ENCODE results near the gene MUC5AC. TPM values are rescaled to one million over a fixed set of nuclear protein-coding genes. Genes with fewer than 3 reads are reported as not detected.
"Not testable (repeated sequence)": the region's sequence is repeated elsewhere in the genome, so short reads cannot be mapped to it uniquely, and the experiment has no call there.

The MUC5AC gene
- total and polyA plus RNA-seq, 4 donors = not detected

- TF ChIP-seq ZBTB33 (IDR thresholded peaks at IDR 0.05) (no peak), NR2F2 (IDR thresholded peaks at IDR 0.05) (no peak), HNF4A (conservative IDR thresholded peaks at IDR 0.05) (no peak), HNF4G (IDR thresholded peaks at IDR 0.05) (no peak), RAD21 (IDR thresholded peaks at IDR 0.05) (no peak), RXRA (IDR thresholded peaks at IDR 0.05) (no peak), MAX (IDR thresholded peaks at IDR 0.05) (no peak), REST (IDR thresholded peaks at IDR 0.05) (no peak), ATF3 (IDR thresholded peaks at IDR 0.05) (no peak), FOXA1 (IDR thresholded peaks at IDR 0.05) (no peak), JUND (IDR thresholded peaks at IDR 0.05) (no peak), YY1 (IDR thresholded peaks at IDR 0.05) (no peak), GABPA (IDR thresholded peaks at IDR 0.05 in 1 of 2, conservative IDR thresholded peaks at IDR 0.05 in 1 of 2) (no peak), EGR1 (IDR thresholded peaks at IDR 0.05; ENCODE audit: low read depth in 2 of 2) (no peak), SP1 (IDR thresholded peaks at IDR 0.05) (no peak), FOXA2 (IDR thresholded peaks at IDR 0.05) (no peak), CTCF (IDR thresholded peaks at IDR 0.05; ENCODE audit: low read depth, low read length, missing input control) (no peak)
- no peak overlapping the region for H3K4me3 ChIP-seq (ENCODE audit: low read depth in 1 of 3, low read length in 3 of 3)
- H3K36me3 ChIP-seq (ENCODE audit: control insufficient read depth in 4 of 4, insufficient read depth in 3 of 4, low read depth in 1 of 4, low read length in 3 of 4) = no peaks in the 10 kb centered on the region
- no peak overlapping the region for H3K27ac ChIP-seq (ENCODE audit: low read depth in 1 of 2, low read length in 2 of 2)
- no peak for DNase-seq (ENCODE audit: low spot score)
- 83% methylated on average over 41 of the region's 41 CpGs for WGBS
- H3K9me3 ChIP-seq (ENCODE audit: control insufficient read depth in 4 of 4, low read length in 3 of 4) = peaks cover 0 to 2% (median 0%) of the 10 kb centered on the region in 4 donors
- no peak overlapping the region for H3K9ac ChIP-seq (ENCODE audit: low read depth in 1 of 2, low read length in 2 of 2)
- H3K4me1 ChIP-seq (ENCODE audit: control insufficient read depth in 4 of 4, insufficient read depth in 4 of 4, low read length in 3 of 4) = no peaks in the 10 kb centered on the region
- H3K27me3 ChIP-seq (ENCODE audit: control insufficient read depth in 4 of 4, insufficient read depth in 4 of 4, low read length in 3 of 4) = peaks cover 0 to 2% (median 0%) of the 10 kb centered on the region in 4 donors
These were observed 24.2 kb downstream of the MUC5AC start for GRCh38 chr11:1181853-1182535.

GRCh38 chr11:1184139-1184538, 26.4 kb downstream of the MUC5AC start:
- WGBS = 91% methylated on average over 19 of the region's 22 CpGs
- not testable (repeated sequence) for H3K4me3 ChIP-seq (ENCODE audit: low read depth in 1 of 3, low read length in 3 of 3); DNase-seq (ENCODE audit: low spot score); H3K27me3 ChIP-seq (ENCODE audit: control insufficient read depth in 4 of 4, insufficient read depth in 4 of 4, low read length in 3 of 4); H3K4me1 ChIP-seq (ENCODE audit: control insufficient read depth in 4 of 4, insufficient read depth in 4 of 4, low read length in 3 of 4); H3K9ac ChIP-seq (ENCODE audit: low read depth in 1 of 2, low read length in 2 of 2); H3K27ac ChIP-seq (ENCODE audit: low read depth in 1 of 2, low read length in 2 of 2); H3K9me3 ChIP-seq (ENCODE audit: control insufficient read depth in 4 of 4, low read length in 3 of 4); H3K36me3 ChIP-seq (ENCODE audit: control insufficient read depth in 4 of 4, insufficient read depth in 3 of 4, low read depth in 1 of 4, low read length in 3 of 4)

- H3K4me3 ChIP-seq (ENCODE audit: low read depth in 1 of 3, low read length in 3 of 3); DNase-seq (ENCODE audit: low spot score); H3K27me3 ChIP-seq (ENCODE audit: control insufficient read depth in 4 of 4, insufficient read depth in 4 of 4, low read length in 3 of 4); H3K27ac ChIP-seq (ENCODE audit: low read depth in 1 of 2, low read length in 2 of 2); H3K4me1 ChIP-seq (ENCODE audit: control insufficient read depth in 4 of 4, insufficient read depth in 4 of 4, low read length in 3 of 4); H3K9ac ChIP-seq (ENCODE audit: low read depth in 1 of 2, low read length in 2 of 2); H3K36me3 ChIP-seq (ENCODE audit: control insufficient read depth in 4 of 4, insufficient read depth in 3 of 4, low read depth in 1 of 4, low read length in 3 of 4); H3K9me3 ChIP-seq (ENCODE audit: control insufficient read depth in 4 of 4, low read length in 3 of 4): not testable (repeated sequence)
- WGBS = 79% methylated on average over 15 of the region's 15 CpGs
These were observed 30.8 kb downstream of the MUC5AC start for GRCh38 chr11:1188451-1189130.

GRCh38 chr11:1189816-1190215, 32.1 kb downstream of the MUC5AC start:
- not testable (repeated sequence) for DNase-seq (ENCODE audit: low spot score); H3K36me3 ChIP-seq (ENCODE audit: control insufficient read depth in 4 of 4, insufficient read depth in 3 of 4, low read depth in 1 of 4, low read length in 3 of 4); H3K9me3 ChIP-seq (ENCODE audit: control insufficient read depth in 4 of 4, low read length in 3 of 4); H3K4me3 ChIP-seq (ENCODE audit: low read depth in 1 of 3, low read length in 3 of 3); H3K27ac ChIP-seq (ENCODE audit: low read depth in 1 of 2, low read length in 2 of 2); H3K27me3 ChIP-seq (ENCODE audit: control insufficient read depth in 4 of 4, insufficient read depth in 4 of 4, low read length in 3 of 4); H3K4me1 ChIP-seq (ENCODE audit: control insufficient read depth in 4 of 4, insufficient read depth in 4 of 4, low read length in 3 of 4); H3K9ac ChIP-seq (ENCODE audit: low read depth in 1 of 2, low read length in 2 of 2)
- whole genome bisulfite sequencing = 81% methylated on average over 10 of the region's 12 CpGs
